GM23338 (cell line): ENCODE data around the gene MYO9A.

Experiments used
- CTCF ChIP-seq, 2 experiments: fragments of 200-600 bp in 1 of 2; sonication (generic) in 1 of 2; conservative IDR thresholded peaks; 2 replicates each; pipeline versions ENCODE4 v1.5.1 to v1.6.1; 2016 to 2017; ENCODE audit warnings: antibody characterized with exemption in 2 of 2, low read depth in 2 of 2, mild to moderate bottlenecking in 2 of 2, moderate library complexity in 1 of 2
- EZH2phosphoT487 ChIP-seq: fragments of 200-600 bp; sonication (generic); IDR thresholded peaks from one replicate; pipeline ENCODE4 v1.8.1; 2018; ENCODE audit warnings: antibody characterized with exemption; ENCODE audit not compliant: unreplicated experiment
- POLR2AphosphoS5 ChIP-seq: IDR thresholded peaks from 2 replicates; pipeline ENCODE4 v1.6.1; 2016; ENCODE audit warnings: antibody characterized with exemption, low read depth

DNA sequence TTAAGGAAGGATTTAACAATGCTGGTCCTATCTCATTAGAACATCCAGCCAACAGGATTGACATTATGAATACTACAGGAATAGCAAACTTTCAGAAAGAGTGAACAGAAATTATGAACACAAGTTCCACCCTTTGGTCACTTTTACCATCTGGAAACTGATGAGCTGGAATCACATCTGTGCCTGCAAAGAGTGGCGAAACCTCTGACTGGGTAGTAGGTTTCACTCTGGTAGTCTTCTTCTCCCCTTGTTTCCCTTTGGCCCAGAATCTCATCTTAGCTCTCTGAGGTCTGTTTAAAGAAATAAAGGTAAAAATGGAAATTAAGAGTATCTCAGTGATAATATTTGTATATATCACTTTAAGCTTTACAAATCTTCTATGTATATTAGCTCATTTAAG, 234.5 kb downstream of the MYO9A start:
- TF ChIP-seq POLR2AphosphoS5, result no peak
- no peak for TF ChIP-seq CTCF (conservative IDR thresholded peaks at IDR 0.05; ENCODE audit: low read depth in 2 of 2)
- no peak for TF ChIP-seq EZH2phosphoT487
